GM12873 (cell line): ENCODE results near the gene GPT2.

Experiments used
- CTCF ChIP-seq: IDR thresholded peaks from 2 replicates; pipeline ENCODE4 v1.5.1; 2012; ENCODE audit warnings: low read depth, mild to moderate bottlenecking, moderate library complexity, low read length, control low read depth; ENCODE audit not compliant: insufficient read depth; ENCODE audit errors: missing control alignments

Gene GPT2

DNA sequence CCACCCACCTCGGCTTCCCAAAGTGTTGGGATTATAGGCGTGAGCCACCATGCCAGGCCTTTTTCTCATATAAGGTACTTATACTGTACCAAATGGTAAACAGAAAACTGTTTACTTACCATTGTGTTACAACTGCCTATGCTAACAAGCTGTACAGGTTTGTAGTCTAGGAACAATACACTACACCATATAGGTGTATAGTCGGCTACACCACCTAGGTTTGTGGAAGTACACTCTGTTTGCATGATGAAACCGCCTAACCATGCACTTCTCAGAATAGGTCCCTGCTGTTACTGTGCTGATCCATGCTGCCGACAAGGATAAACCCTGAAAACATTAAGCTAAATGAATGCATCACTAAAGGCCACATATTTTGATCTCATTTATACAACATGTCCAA lies 70.4 kb downstream of the GPT2 start:
- TF ChIP-seq CTCF: no peak

- no peak for TF ChIP-seq CTCF
Measured at GRCh38 chr16:46961373-46962353, 77.5 kb downstream of the GPT2 start.

DNA sequence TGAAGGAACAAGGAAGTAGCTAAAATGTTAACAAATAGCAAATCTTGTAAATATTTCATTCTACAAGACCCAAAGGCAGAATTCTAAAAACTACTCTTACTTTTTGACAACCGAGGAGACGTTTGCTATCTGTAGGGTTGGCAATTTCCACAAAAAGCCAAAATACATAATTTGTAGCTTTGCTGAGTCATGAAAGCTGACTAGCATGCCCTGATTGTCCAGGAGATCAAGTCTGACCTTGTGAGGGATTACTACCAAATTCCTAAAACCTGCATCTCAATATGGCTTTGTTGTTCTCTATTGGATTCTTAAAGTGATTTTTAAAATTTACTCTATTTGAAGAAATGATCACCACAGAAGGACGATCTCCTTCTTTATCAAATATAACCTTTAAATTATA lies 78.5 kb downstream of the GPT2 start:
- TF ChIP-seq CTCF: no peak

DNA sequence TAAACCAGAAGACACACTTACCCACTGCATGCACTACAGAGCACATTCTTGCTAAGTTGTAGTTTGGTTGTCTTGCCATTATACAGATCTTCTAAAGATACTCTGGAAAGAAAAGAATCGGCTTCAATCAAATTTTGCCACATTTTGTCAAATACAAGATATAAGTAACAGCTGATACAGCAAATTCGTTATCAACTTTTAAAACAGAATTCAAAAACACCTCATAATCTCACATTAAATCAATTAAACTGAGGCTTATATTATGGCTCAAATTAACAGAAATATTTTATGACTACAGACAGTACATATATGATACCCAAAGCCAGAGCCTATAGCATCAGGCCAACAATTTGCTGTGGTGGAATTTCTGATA lies 83.9 kb downstream of the GPT2 start:
- no peak for TF ChIP-seq CTCF

GRCh38 chr16:46970089-46970488 lies 85.9 kb downstream of the GPT2 start:
- no peak for TF ChIP-seq CTCF

DNA sequence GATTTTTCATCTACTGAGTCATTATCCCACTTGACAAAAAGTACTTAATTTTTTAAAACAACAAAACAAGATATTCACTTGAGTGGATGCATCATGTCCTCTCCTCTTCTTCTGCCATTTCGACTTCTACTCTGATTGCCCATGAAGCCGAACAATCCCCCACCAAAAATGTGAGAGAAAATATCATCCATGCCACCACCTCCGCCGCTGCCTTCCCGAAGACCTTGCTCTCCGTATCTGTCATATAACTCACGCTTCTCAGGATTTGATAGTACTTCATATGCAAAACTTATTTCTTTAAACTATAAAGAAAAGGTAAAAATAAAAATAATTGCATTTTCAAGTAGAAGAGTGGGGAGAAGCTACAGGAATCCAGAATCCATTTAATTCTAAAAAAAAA lies 87.1 kb downstream of the GPT2 start:
- TF ChIP-seq CTCF: no peak

- TF ChIP-seq CTCF: no peak
Measured at GRCh38 chr16:46972429-46973206, 88.5 kb downstream of the GPT2 start.
